ENCODE measurements around the gene POLD3.

POLD3 gene

GRCh38 chr11:74612877-74613276 is 20.5 kb downstream of the POLD3 start:
- no peak for TF ChIP-seq CTCF (IDR thresholded peaks at IDR 0.05)

- no peak for TF ChIP-seq CTCF (IDR thresholded peaks at IDR 0.05)
These were observed 22.9 kb downstream of the POLD3 start for GRCh38 chr11:74615311-74615710.

- TF ChIP-seq CTCF (IDR thresholded peaks at IDR 0.05) = no peak
These were observed 23.6 kb downstream of the POLD3 start for GRCh38 chr11:74615988-74616387.

GRCh38 chr11:74620531-74620930 is 28.1 kb downstream of the POLD3 start:
- no peak for TF ChIP-seq CTCF (IDR thresholded peaks at IDR 0.05)

GRCh38 chr11:74626130-74626529 is 33.7 kb downstream of the POLD3 start:
- TF ChIP-seq CTCF (IDR thresholded peaks at IDR 0.05) = no peak

- no peak for TF ChIP-seq CTCF (IDR thresholded peaks at IDR 0.05)
These were observed 34.2 kb downstream of the POLD3 start for GRCh38 chr11:74626604-74627003.

- TF ChIP-seq CTCF (IDR thresholded peaks at IDR 0.05) = no peak
These were observed 35.0 kb downstream of the POLD3 start for GRCh38 chr11:74627381-74627780.

GRCh38 chr11:74630043-74630442 is 37.7 kb downstream of the POLD3 start:
- no peak for TF ChIP-seq CTCF (IDR thresholded peaks at IDR 0.05)

All from LNCAP (cell line).